ENCODE results near the gene CHIT1. TPM values are rescaled to one million over a fixed set of nuclear protein-coding genes. Genes with fewer than 3 reads are reported as not detected.
A peak's percentile ranks its signal among the peaks of the same experiment; 100 is the strongest.

The CHIT1 gene
- total RNA-seq, 1 experiment from 2014 or later, result not detected

DNA sequence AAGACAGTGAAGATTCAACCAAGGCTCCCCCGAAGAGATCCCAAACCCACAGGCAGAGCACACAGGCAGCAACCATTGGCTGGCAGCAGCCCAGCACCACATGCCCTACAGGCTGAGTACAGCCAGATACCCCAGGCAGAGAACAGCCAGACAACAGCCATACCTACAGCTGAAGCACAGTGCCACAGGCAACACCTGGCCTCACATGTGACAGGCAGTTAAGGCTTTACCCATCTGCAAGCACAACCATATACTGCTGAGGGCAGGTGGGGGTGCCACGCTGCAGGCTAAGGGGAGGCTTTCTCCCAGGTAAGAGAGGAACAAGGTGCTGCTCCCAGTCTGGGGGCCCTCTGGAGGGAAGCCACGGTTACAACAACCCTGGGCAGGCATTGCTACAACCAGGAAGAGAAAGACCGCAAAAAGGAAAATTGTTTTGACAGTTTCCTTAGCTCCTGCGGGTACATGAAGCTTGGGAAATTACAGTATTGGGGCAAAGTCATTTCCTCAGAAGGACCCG, 12.3 kb downstream of the CHIT1 start:
- no peak overlapping the region for H2AFZ ChIP-seq (ENCODE audit: low read depth, low read length, poor library complexity, severe bottlenecking)
- ChIA-PET RAD21 (ENCODE audit: low non-redundant PET in 1 of 2, low total read pairs in 2 of 2, uncharacterized antibody in 2 of 2, unreplicated experiment in 2 of 2) (interaction anchor here (2.0 to 2.8 kb wide), 4 partner anchors 44 to 178 kb away, joined by 7 to 19 read pairs (median 16); no protein-coding TSS in a partner anchor), CTCF (interaction anchor here (0.9 to 4.2 kb wide), 6 partner anchors 44 to 183 kb away, joined by 4 to 111 read pairs (median 16); no protein-coding TSS in a partner anchor), POLR2A (no interaction called here)
- no peak overlapping the region for H3K9ac ChIP-seq (ENCODE audit: low read length)
- peaks cover 0 to 12% of the 10 kb centered on the region in 2 experiments; a peak in 1 of 4 replicates for H3K4me1 ChIP-seq (ENCODE audit: control insufficient read depth in 1 of 2, insufficient read depth in 2 of 2, low read length in 2 of 2)
- H4K20me1 ChIP-seq (ENCODE audit: insufficient read depth), result no peaks in the 10 kb centered on the region
- no peaks in the 10 kb centered on the region for H3K79me2 ChIP-seq (ENCODE audit: insufficient read depth, low read length)
- TF ChIP-seq CTCF (IDR thresholded peaks at IDR 0.05 in 2 of 3, conservative IDR thresholded peaks at IDR 0.05 in 1 of 3; ENCODE audit: borderline replicate concordance in 1 of 3, insufficient read depth in 1 of 3, low read depth in 2 of 3, low read length in 2 of 3) (peak; percentile 26 to 43 (median 27); a peak in 4 of 6 replicates), TCF7L2 (IDR thresholded peaks at IDR 0.05; ENCODE audit: borderline replicate concordance, extremely low read depth, insufficient read depth, insufficient read length) (no peak)
- DNase-seq (ENCODE audit: low read depth, low spot score) (no peak), ATAC-seq (peak; percentile 79)
- H3K9me3 ChIP-seq (ENCODE audit: control insufficient read depth in 1 of 2, insufficient read depth in 1 of 2, low read depth in 1 of 2, low read length in 2 of 2), result no peaks in the 10 kb centered on the region
- H3K27ac ChIP-seq (ENCODE audit: low read depth, low read length), result no peak overlapping the region
- BruUV-seq (replicated peaks), result no TSS peak
- H3K9me2 ChIP-seq (ENCODE audit: insufficient read depth), result no peaks in the 10 kb centered on the region
- H3K4me3 ChIP-seq (replicated peaks in 1 of 2; ENCODE audit: low read depth in 1 of 2, low read length in 2 of 2), result no peak overlapping the region
- intact Hi-C loops (cut with micrococcal nuclease), result loop anchor here (2.0 kb wide), 1 partner anchor 186 kb away; no protein-coding TSS in a partner anchor
- H3K4me2 ChIP-seq (ENCODE audit: low read length), result no peak overlapping the region
- no peaks in the 10 kb centered on the region for H3K27me3 ChIP-seq (ENCODE audit: insufficient read depth, low read length)
- H3K36me3 ChIP-seq (ENCODE audit: control insufficient read depth in 1 of 2, insufficient read depth in 2 of 2, low read length in 2 of 2), result no peaks in the 10 kb centered on the region

All from HCT116 (cell line).